Measurements from ENCODE around the gene AFAP1.

GRCh38 chr4:7745301-7745885 is 194.3 kb downstream of the AFAP1 start:
- TF ChIP-seq TAF1 (IDR thresholded peaks at IDR 0.05; ENCODE audit: borderline replicate concordance, insufficient read depth, low read length) (no peak), POLR2AphosphoS5 (IDR thresholded peaks at IDR 0.05; ENCODE audit: low read depth, low read length) (no peak), SIN3A (IDR thresholded peaks at IDR 0.05; ENCODE audit: borderline replicate concordance, insufficient read depth, low read length) (no peak), REST (IDR thresholded peaks at IDR 0.05; ENCODE audit: insufficient read depth in 1 of 2, low read depth in 2 of 2, low read length in 2 of 2) (no peak), FOXP2 (optimal IDR thresholded peaks at IDR 0.05; ENCODE audit: borderline replicate concordance, extremely low read depth, extremely low read length, insufficient read depth) (no peak)

Measured in PFSK-1 (cell line).